GM19240 (cell line): ENCODE measurements around the gene COPS4.
"Not testable (repeated sequence)": the region's sequence is repeated elsewhere in the genome, so short reads cannot be mapped to it uniquely, and the experiment has no call there.

Experiments
- DNase-seq: peaks from one replicate; pipeline ENCODE4 v3.0.0; 2011; ENCODE audit warnings: low spot score; ENCODE audit not compliant: insufficient read length

COPS4 gene

DNA sequence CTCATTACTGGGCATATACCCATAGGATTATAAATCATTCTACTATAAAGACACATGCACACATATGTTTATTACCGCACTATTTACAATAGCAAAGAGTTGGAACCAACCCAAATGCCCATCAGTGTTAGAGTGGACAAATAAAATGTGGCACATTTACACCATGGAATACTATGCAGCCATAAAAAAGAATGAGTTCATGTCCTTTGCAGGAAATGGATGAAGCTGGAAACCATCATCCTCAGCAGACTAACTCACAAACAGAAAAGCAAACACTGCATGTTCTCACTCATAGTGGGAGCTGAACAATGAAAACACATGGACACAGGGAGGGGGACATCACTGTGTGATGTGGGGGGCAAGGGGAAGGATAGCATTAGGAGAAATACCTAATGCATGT is 11.4 kb upstream of the COPS4 start:
- not testable (repeated sequence) for DNase-seq

DNA sequence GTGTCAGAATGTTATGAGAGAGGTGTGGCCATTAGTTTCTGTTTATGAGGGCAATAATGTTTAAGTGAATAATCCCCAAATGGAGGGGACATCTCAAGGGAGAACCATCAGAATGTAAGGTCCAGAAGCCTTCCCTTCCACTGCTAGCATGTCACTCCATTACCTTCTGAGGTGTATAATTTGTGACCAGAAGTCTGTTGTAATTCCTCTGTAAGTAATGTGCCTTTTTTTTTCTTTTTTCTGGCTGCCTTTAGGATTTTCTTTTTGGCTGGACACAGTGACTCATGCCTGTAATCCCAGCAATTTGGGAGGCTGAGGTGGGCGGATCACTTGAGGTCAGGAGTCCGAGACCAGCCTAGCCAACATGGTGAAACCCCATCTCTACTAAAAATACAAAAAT is 10.8 kb upstream of the COPS4 start:
- no peak for DNase-seq

DNA sequence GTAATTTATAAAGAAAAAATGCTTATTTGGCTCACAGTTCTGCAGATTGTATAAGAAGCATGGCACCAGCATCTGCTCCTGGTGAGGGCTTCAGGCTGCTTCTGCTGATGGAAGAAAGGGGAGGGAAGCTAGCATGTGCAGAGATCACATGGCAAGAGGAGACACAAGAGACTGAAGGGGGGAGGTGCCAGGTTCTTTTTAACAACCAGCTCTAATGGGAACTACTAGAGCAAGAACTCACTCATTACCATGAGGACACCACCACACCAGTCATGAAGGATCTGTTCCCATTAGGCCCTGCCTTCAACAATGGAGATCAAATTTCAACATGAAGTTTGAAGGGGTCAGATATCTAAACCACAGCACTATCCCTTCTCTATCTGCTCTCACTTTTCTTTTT is 9.4 kb upstream of the COPS4 start:
- DNase-seq = no peak

DNA sequence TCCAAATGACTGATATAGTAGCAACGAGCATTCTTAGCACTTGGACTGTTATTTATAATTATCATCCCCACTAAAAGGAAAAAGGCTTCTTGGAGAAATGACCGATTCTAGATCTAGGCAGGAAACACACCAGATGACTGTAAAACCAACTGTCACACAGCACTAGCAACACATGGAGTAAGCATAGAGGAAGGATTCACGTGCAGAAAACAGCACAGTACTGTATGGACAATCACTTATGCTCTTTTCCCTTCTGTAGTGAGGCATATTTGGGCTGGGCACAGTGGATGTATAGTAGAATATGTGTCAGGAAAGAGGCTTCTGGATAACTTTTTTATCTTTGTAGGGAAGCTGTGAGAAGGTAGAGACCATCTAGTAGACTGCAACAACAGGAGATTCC is 6.0 kb upstream of the COPS4 start:
- DNase-seq = no peak

DNA sequence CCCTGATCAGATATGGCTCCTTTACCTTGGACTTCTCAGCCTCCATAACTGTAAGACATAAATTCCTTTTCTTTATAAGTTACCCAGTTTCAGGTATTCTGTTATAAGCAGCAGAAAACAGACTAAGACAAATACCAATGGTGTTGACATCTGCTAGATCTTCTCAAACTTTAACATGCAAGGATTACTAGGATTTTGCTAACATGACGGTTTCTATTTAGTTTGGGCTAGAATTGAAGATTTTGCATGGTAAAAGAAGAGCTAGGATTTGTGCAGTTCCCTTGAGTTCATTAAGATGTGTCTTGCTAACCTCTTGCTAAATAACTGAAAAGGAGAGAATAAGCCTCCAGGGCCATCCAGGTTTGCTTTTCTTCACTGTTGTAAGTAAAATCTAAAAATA is 5.3 kb upstream of the COPS4 start:
- no peak for DNase-seq

DNA sequence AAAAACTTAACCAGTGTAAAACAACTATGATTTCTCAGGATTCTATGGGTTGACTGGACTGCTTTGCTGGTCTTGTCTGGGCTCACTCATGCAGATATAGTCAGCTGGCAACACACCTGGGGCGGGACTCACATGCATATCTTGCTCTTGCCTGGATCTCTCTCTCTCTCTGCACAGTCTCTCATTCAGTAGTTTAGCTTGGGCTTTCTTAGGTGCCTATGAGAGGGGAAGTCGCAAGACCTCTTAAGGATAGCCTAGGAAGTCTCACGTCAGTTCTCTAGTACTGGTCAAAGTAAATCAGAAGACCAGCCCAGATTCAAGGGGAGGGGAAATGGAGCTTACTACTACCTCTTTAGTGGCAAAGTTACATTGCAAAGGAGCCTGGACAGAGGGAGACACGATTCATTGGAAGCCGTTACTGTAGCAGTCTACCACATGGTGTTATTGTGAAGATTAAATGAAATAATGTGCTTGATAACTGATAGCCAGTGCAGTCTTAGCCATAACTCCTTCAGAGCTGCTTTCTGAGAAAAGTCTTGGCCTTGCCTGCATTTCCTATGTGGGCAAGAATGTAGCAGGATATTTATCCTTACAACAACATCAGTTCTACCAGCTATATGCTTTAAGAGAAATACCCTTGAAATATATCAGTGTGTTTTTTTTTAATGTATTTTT is 2.1 kb downstream of the COPS4 start:
- DNase-seq = no peak

DNA sequence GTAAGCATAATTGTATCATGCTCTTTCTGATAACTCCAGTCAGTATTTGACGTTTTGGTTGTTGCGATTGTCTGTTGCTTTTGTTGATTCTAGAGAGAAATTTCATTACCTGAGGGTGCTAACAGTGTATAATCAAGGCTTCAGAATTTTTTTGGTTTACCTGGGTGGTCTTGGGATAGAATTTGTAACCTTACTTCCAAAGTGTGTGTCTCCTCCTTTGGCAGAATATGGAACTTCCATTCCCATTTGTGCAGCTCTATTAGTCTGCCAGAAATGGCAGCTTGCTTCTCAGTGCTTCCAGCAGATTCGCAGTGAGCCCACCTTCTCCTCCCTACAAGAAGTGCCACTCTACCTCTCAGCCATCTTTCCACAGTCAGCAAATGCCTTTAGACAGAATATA is 5.3 kb downstream of the COPS4 start:
- no peak for DNase-seq

DNA sequence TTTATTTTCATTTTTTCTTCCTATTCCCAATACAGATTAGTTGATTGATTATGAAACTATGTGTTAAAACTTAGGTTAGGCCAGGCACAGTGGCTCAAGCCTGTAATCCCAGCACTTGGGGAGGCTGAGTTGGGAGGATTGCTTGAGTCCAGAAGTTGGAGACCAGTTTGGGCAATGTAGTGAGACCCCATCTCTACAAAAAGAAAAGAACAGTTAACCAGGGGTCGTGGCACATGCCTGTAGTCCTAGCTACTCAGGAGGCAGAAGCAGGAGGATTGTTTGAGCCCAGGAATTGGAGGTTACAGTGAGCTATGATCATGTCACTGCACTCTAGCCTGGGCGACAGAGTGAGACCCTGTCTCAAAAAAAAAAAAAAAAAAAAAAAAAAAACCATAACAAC is 8.2 kb downstream of the COPS4 start:
- not testable (repeated sequence) for DNase-seq

DNA sequence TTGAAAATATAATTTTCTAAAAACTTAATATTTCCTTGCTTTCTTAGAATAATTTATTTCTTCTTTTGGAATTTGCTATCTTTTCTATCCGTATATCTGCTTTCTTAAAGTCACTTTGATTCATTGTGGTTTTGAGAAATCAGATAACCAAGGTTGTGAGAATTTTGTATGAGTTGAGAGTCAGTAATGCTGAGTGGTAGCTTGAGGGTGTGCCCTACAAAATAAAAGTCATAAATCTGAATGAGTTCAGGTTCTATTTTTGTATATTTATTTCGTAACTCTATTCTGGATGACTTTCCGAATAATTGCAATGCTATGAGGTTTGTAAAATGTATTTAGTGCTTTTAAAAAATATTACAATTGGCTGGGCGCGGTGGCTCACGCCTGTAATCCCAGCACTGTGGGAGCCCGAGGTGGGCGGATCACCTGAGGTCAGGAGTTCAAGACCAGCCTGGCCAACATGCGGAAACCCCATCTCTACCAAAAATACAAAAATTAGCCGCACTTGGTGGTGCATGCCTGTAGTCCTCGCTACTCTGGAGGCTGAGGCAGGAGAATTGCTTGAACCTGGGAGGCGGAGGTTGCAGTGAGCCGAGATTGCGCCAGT is 8.9 kb downstream of the COPS4 start:
- no peak for DNase-seq

DNA sequence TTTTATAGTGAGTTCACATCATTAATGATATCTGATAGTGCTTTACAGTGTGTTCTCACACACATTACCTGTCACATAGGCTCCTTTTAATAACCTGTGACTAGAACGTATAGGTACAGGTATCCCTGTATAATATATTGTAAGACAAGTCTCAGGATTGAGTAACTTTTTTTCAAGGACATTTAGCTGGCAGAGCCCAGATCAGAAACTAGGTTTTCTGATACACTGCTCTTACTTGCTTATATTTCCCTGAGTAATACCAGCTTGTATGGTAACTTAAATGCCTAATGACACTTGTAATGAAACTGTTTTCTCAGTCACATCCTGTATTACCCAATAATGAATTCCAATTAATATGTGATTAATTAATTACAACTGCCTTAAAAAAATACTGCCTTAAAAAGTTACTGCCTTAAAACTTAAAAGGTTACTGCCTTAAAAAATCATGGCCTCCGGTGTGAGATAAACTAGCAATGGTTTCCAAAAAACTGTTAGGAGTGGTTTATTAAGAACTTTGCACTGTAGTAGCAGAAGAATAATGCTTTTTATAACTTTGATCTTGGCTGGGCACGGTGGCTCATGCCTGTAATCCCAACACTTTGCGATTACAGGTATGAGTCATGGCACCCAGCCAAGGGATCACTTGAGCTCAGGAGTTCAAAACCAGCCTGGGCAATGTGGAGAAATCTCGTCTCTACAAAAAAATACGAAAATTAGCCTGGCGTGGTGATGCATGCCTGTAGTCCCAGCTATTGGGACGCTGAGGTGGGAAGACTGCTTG is 11.9 kb downstream of the COPS4 start:
- DNase-seq = no peak

DNA sequence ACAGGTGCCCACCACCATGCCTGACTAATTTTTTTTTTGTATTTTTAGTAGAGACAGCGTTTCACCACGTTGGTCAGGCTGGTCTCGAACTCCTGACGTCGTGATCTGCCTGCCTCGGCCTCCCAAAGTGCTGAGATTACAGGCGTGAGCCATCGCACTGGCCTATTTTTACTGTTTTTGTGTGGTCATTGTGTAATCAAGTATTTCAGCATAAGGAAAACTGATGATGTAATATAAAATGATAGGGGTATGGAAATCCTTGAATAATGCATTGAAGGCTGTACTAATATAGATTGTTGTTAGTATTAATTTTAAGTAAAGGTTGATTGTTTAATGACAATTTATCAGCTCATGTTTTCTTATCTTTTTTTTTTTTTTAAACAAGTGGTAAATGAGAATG is 13.8 kb downstream of the COPS4 start:
- not testable (repeated sequence) for DNase-seq

DNA sequence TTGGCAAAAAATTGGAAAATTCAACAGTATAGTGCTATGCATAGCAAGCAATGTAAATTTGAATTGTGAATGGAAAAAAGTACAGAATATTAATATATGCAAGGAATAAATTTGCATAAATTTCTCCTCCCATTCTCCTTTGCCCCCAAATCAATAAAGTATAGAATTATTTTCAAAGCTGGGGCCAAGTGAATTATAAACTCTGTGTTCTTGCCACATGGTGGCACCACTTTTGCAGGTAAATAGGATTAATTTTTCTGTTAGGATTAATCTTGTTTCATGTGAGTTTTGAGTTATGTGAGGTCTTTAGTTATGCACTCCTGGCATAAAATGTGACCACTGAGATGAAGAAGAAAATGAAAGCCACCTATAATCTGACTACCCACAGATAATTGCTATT is 19.9 kb downstream of the COPS4 start:
- DNase-seq = no peak

DNA sequence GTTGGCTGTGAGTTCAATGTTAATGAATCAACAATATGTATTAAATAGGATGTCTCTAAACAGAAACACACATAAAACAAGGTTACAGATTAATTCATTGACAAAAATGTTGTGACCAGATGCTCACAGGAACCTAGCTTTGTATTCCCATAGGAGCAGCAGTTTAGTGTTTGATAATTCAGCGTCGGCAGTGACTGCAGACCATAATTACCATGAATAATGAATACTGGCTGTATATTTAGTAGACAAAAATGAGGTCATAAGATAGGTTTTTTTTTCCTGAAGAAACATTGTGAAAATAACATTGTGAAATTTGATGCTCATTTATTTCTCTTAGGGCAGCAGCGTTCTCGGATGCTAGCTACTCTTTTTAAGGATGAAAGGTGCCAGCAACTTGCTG is 27.8 kb downstream of the COPS4 start:
- DNase-seq = no peak

DNA sequence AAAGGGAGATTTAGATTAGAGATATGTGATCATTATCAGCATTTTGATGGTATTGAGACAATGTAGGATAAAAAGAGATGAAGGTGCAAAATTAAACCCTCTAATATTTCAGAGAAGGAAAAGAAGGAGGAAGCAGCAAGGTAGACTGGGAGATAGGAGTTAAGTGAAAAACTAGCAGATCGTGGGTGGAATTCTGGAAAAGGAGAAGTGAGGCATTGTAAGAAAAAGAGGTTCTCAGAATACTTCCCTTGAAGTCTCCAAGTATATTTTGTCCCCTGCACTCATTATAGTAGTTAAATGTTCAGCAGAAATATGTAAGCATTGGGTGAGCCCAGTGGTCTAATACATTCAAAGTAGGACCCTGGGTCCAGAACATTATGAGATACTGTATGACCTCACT is 30.3 kb downstream of the COPS4 start:
- DNase-seq = no peak

DNA sequence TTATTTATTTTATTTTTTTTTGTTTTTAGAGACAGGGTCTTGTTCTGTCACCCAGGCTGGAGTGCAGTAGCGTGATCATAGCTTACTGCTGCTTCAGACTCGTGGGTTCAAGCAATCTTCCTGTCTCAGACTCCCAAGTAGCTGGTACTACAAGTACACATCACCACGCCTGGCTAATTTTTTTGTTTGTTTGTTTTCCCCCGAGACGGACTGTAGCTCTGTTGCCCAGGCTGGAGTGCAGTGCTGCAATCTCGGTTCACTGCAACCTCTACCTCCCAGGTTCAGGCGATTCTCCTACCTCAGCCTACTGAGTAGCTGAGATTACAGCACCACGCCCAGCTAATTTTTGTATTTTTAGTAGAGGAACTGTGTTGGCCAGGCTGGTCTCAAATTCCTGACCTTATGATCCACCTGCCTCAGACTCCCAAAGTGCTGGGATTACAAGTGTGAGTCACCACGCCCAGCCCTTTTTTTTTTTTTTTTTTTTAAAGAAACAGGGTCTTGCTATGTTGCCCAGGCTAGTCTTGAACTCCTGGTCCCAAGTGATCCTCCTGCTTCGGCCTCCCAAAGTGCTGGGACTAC is 32.2 kb downstream of the COPS4 start:
- DNase-seq = no peak

DNA sequence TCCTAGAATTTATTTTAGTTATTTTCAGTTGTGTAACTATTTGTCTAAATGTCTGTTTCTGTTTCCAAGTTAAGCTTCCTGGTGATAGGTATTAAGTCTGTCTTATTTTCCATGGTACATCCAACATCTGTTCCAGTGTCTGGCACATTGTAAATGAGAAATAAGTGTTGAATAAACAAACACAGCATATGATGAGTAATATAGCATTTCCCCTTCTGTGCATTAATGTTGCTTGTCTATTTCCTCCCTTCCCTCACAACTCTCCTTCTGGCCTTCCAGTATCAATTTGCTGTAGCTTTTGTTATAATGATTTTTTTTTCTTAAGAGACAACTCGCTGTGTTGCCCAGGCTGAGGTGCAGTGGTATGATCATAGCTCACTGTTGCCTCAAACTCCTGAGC is 36.1 kb downstream of the COPS4 start:
- no peak for DNase-seq

DNA sequence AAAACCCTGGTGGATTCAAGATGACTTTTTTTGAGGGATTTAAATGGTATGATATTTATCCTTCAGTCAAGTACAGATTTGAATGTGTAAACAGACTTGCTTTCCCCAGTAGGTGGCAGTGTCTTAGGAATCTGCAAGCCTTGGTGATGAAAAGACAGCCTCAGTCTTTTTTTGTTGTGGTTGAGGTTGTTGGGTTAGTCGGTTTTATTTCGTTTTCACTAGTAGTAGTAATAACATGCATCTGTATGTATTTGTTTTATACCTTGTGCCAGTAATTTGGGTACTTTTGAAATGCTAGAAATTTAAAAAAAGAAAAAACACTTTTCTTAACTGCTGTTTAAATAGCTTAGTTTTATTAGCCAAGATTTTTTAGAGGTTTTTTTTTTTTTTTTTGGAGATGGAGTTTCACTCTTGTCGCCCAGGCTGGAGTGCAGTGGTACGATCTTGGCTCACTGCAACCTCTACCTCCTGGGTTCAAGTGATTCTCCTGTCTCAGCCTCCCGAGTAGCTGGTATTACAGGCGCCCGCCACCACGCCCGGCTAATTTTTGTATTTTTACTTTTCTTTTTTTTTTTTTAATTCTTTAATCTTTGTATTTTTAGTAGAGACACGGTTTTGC is 39.2 kb downstream of the COPS4 start:
- DNase-seq = peak; percentile 19

DNA sequence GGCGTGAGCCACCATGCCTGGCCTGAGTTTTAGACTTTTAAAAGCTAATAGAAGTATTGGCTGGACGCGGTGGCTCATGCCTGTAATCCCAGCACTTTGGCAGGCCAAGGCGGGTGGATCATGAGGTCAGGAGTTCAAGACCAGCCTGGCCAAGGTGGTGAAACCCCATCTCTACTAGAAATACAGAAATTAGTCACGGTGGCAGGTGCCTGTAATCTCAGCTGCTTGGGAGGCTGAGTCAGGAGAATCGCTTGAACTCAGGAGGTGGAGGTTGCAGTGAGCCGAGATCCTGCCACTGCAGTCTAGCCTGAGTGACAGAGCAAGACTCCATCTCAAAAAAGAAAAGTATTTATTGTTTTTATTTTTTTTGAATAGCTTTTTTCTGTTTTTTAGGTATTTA is 39.8 kb downstream of the COPS4 start:
- not testable (repeated sequence) for DNase-seq

DNA sequence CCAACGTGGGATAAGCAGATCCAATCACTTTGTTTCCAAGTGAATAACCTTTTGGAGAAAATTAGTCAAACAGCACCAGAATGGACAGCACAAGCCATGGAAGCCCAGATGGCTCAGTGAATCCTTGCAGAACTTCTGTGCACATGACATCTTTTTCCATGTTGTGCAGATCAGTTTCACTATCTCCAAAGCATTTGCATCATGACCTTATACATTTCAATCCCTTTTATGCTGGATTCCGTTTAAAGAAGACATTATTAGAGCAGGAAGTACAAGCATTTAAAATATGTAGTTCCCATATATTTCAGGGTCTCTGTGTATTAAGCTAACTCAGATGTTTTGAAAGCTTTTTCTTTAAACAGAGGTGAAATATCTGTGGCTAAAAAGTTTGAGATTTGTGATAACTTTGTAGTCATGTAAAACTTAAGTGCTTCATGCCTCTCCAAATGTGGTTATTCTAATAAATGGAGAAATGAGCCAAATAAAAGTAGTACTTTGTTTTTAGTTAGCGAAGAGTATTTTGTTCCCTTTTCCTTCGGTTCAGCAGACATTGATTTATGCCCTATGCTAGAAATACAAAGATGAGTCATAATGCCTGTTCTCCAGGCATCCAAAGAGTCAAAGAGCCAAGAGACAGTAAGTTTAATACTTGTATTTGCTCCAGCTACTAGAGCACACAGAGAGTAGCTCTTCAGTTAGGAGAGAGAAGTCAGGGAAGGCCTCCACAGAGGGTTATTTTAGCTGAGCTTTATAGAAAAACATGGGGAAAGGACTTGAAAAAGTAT is 40.5 kb downstream of the COPS4 start:
- DNase-seq = no peak

DNA sequence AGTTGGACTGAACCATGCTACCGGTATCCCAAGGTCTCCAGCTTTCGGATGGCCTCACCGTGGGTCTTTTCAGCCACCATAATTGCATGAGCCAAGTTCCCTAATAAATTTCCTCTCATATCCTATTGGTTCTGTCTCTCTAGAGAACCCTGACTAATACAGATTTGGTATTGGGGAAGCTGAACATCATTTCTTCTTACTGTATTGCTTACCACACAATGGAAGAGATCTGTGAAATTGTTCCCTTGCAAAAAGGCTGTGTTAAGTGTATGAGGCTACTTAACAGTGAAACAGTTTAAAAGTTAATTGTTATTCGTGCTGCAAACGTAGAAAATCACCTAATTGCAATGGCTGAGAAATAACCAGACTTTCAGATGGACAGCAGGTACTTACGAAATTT is 45.6 kb downstream of the COPS4 start:
- DNase-seq = no peak

DNA sequence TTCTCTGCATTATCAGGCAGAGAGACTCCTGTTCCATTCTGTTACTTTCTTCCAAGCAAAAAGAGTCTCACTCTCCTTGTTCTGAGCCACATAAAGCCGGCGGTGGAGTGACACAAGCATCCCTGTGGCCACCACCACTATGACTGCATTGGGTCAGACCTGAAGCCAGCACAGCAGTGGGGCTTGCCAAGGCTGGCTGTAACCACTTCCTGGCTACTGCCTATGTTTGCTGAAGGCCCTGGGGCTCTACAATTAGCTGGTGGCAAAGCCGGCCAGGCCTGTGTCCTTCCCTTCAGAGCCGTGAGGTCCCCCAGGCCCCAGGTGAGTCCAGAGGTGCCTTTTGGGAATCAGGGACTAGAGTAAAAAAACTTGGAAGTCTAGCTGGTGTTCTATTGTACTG is 47.8 kb downstream of the COPS4 start:
- DNase-seq = no peak
